Suppressor macrophage treated with lipopolysaccharide for 4 hours (primary cell): ENCODE data around the gene SYT12.
A peak's percentile ranks its signal among the peaks of the same experiment; 100 is the strongest.
"Not testable (repeated sequence)": the region's sequence is repeated elsewhere in the genome, so short reads cannot be mapped to it uniquely, and the experiment has no call there.

Experiments used
- DNase-seq: peaks from one replicate; pipeline ENCODE4 v3.0.0-alpha.2; 2020

Gene SYT12

DNA sequence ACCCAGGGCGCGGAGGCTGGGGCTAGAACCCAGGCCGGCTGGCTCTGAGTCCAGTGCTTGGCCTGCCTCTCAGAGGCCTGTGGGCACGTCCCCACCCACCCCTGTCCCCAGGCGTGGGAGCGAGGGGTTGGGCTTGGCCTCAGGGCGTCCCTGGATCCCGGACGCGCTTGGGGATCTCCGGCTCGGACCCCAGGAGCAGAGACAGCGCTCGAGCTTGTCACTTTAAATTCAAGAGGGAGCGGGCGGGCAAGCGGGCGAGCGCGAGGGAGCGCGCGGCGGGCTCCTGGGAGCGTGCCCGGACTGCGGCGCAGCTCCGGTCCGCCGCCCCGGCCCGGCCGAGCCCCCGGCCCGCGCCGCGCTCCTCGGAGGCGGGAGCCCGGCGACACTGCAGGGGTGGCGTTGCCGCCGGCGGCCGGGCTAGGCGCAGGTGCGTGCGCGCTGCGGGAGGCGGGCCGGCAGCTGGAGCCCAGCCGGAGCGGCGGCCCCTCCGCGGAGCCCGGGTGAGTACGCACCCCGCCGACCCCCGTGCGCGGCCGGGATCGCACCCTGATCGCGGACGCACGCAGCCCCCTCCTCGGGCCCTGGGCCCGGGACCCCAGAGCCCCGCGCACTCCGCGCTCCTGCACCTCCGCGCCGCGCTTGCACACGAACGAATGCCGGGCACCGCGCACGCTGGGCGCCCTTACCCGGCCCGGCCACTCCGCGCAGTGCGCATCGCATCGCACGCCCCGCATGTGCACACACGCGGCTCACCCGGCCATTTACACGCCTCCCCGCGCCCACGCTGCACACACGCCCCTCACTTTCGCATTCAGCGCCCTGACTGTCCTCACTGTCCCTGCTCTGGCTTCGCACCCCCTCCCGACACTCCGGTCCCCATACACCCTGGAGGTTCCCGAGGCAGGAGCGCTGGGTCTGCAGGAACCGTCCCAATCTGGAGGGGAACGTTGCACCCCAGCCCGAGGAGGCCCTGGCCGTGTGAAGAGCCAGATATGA lies at the start of gene SYT12:
Gene SYT12 (plus strand): TSS at position 174 of the 996 bp plus-strand sequence. CDS start 7,011 bp downstream, outside the sequence.
- peak; percentile 30 for DNase-seq

DNA sequence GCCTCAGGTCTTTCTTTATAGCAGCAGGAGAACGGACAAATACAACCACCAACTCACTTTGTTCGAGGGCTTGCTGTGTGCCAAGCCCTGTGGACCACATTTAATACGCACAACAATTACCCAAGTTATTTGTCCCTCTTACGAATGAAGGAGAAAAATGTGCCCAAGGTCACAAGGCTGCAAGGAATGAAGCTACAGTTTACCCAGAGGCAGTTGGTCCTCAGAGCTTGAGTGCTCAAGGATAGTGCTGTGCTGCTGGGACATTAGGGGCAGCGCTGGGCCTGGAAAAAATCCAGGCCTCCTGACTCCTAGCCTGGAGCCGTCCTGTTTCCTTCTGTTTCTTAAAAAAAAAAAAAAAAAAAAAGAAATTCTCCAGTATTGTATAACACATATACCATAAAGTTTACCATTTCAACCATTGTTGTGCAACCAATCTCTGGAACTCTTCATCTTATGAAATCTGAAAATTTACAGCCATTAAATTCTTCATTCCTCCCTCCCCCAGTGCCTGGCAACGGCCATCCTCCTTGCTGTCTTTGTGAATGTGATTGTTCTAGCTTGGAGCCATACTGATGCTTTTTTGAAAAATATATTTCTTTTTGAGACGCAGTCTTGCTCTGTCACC lies 48.9 kb upstream of the SYT12 start:
- DNase-seq, result peak; percentile 60

GRCh38 chr11:66974724-66975404 lies 48.1 kb upstream of the SYT12 start, which contains the start of gene C11orf86:
Gene C11orf86, plus strand, starts transcription at chr11:66975304. Its CDS starts 59 bp downstream, at chr11:66975363.
- DNase-seq, result no peak

DNA sequence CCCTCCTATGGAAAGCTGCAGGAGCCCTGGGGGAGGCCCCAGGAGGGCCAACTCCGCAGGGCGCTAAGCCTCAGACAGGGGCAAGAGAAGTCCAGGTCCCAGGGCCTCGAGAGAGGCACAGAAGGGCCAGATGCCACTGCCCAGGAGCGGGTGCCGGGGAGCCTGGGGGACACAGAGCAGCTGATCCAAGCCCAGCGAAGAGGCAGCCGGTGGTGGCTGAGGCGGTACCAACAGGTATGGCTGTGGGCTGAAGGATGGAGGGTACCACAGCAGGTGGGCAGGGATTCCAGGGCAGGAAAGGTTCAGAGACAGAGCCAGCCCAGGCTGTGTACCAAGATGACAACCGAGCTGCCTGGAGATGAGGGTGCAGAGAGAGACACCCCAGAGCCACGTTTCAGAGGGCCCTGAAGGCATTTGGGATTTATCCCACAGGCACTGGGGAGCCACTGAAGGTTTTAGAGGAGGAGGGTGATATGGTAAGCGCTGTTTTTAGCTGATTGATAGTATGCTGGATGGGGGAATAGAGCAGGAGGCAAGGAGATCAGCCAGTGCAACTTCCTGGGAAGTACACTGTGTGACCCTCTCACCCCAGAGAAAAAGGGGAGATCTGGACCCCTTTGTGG lies 47.4 kb upstream of the SYT12 start:
- no peak for DNase-seq

DNA sequence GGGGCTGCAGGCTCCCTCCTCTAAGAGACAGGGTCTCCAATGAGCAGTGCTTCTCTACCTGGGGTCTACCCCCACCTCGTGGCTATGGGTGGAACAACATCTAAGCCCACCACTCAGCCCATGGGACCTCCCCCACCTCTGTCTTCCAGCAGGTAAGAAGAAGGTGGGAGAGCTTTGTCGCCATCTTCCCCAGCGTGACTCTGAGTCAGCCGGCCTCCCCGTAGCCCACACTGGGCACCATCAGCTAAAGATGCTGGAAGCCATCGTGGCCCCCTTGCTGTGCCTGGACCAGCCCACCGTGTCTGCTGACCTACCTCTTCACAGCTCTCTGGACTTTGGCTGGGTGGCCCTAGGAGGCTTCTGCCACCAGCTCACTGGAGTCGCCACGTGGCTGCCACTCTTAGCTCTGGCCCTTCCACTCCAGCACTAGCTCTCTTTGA lies 46.9 kb upstream of the SYT12 start:
- no peak for DNase-seq

DNA sequence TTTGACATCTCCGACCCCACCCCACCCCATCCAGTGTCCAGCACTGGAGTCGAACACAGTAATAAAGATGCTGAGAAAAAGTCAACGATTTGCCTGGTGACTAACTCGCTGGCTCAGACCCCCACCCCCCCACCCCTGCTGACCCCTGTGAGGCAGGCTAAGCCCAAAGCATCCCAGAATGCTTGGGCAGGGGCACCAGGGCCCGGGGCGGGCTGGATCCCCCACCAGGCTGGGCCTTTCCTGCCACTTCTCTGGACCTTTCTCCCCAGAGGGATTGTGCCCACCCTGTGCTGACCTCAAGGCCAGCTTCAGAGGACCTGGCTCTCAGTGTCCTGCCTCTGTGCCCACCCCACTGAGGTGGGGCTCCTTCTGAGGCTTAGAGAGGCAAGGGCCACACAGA lies 46.0 kb upstream of the SYT12 start:
- DNase-seq, result no peak

GRCh38 chr11:66978229-66978628 lies 44.7 kb upstream of the SYT12 start:
- DNase-seq, result no peak

GRCh38 chr11:66978717-66979116 lies 44.2 kb upstream of the SYT12 start:
- no peak for DNase-seq

GRCh38 chr11:66979336-66979980 lies 43.5 kb upstream of the SYT12 start:
- DNase-seq, result no peak

DNA sequence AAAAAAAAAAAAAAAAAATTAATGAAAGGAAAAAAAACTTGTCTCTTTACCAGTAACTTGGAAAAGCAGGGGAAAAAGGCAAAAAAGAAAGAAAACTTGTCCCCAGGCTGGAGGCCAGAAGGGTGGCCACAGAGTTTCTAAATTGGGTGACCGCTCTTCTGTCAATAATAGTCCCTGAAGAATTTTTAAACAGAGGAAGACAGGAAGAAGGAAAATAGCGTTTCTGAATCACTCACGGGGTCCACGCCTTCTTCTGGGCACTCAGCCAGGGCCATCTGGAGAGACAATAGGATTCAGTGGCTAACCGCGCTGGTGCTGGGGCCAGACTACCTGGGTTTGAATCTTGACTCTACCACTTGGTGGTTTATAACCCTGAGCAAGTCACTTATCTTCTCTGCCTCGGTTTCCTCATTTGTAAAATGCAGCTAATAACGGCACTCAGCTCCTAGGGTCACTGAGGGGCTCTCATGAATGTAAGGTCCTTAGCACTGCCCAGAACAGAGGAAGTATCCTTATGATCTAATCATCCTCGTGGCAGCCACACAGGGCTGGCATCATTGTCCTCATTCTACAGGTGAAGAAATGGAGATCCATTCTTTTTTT lies 40.9 kb upstream of the SYT12 start:
- peak; percentile 86 for DNase-seq

GRCh38 chr11:66983275-66983924 lies 39.5 kb upstream of the SYT12 start:
- no peak for DNase-seq

DNA sequence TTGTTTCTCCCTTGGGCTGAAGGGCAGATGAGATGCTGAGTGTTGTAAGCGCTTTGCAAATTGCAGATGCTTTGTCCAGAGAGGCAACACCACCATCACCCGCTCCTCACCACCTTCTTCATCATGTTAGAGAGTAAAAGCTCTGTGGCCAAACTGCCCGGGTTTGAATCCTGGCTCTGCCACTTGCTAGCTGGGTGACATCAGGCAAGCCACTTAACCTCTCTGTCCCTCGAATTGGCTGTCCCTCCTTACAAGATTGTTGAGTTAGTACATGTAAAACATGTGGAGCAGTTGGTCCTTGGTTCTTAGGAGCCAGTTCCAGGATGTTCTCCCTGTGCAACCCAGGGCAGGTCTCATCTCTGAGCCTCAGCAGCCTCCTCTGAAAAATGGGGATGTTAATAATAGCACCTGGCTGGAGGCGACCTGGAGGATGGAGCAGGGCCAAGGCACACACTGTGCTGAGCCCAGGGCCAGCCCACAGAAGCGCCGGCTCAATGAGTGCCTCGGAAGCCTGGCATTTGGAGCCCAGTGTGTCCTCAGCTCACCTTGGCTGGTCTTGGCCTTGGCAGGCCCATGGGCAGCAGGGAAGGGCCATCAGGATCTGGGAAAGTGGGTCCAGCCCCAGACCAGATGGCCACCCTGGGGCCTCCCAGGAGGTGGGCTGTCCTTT lies 37.3 kb upstream of the SYT12 start:
- DNase-seq, result no peak

- no peak for DNase-seq
These were observed 36.8 kb upstream of the SYT12 start for GRCh38 chr11:66986178-66986545.

GRCh38 chr11:66987158-66987620 lies 35.7 kb upstream of the SYT12 start:
- DNase-seq, result no peak

DNA sequence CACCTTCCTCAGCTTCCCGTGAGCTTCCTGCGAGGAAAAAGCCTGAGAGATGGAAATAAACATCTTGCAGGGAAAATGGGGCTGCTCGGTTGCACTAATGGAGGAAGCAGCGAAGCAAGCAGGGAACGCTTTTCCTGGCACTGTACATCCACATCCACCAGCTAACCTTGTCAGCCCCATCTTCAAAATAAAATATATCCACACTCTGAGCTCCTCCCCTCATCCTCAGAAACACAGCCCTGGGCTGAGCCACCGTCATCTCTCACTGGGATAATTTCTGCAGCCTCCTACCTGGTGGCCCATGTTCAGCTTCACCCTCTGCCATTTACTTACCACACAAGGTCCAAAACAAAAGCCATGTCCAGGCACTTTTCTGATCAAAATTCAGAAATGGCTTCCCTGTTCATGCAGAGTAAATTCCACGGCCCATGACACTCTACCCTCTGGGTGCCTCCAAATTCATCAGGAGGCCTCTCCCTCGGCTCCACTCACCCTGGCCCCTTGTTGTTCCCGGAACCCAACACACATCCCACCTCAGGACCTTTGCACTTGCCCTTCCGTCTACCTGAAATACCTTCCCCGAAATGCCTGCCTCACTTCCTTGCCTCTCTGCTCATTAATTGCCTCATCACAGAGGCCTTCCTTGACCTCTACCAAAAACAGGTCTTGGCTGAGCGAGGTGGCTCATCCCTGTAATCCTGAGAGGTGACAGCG lies 34.9 kb upstream of the SYT12 start:
- no peak for DNase-seq

DNA sequence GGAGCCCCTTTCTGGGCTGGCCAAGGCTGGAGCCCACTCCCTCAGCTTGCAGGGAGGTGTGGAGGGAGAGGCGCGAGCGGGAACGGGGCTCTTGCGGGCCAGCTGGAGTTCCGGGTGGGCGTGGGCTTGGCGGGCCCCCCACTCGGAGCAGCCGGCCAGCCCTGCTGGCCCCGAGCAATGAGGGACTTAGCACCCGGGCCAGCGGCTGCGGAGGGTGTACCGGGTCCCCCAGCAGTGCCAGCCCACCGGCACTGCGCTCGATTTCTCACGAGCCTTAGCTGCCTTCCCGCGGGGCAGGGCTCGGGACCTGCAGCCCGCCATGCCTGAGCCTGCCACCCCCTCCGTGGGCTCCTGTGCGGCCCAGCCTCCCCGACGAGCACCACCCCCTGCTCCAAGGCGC lies 34.2 kb upstream of the SYT12 start:
- not testable (repeated sequence) for DNase-seq

DNA sequence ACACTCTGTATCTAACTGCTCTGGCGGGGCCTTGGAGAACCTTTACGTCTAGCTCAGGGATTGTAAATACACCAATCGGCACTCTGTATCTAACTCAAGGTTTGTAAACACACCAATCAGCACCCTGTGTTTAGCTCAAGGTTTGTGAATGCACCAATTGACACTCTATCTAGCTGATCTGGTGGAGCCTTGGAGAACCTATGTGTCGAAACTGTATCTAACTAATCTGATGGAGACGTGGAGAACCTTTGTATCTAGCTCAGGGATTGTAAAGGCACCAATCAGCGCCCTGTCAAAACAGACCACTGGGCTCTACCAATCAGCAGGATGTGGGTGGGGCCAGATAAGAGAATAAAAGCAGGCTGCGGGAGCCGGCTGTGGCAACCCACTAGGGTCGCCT lies 33.6 kb upstream of the SYT12 start:
- DNase-seq, result not testable (repeated sequence)

- DNase-seq, result no peak
These were observed 30.9 kb upstream of the SYT12 start for GRCh38 chr11:66992041-66992440.

DNA sequence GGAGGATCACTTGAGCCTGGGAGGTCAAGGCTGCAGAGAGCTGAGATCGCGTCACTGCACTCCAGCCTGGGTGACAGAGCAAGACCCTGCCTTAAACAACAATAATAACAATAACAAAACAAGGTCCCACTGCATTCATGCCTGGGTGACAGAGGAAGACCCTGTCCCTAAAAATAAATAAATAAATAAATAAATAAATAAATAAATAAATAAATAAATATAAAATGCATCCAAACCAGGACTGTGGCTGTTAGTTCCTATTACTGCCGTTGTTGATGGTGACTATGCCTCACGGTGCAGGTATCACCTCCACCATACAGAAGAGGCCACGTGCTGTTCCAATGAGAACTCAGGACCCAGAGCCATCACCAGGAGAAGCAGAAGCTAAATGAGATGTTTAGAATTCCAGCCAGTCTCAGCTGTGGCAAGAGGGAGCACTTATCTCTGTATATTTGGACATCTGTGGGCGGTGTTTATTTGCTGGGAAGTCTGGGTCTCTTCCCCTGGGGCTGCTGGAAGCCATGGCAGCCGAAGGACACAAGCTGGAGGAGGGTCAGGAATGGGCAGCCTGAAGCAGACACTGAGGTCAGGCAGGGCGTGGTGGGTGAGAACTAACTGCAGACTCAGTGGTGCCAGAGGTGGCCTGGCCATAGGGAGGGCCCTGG lies 26.2 kb upstream of the SYT12 start:
- no peak for DNase-seq
